ENCODE data around the gene CNKSR3.

Gene CNKSR3

DNA sequence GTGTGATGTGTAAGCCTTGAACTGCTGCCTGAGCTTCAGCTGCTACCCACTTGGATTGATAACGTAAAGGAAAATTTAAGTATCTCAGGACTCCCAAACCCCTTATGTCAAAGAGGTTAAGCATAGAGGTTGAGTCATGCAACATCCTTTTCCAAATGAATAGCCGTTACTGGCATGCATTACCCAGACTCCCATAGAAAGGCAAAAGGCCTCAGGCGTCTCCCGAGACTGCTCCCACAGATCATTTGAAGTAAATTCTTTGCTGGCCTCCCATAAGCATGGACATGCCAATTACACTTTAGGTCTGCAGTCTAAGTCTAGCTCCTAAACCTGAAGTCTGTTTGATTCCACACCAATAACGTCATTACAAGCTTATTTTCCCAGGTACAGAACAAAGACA lies 168.6 kb downstream of the CNKSR3 start:
- DNase-seq = no peak

GRCh38 chr6:154341336-154341735 lies 169.1 kb downstream of the CNKSR3 start:
- peak; percentile 50 to 71 (median 64) for DNase-seq
